Measurements from ENCODE around the gene CHCHD1. TPM values are rescaled to one million over a fixed set of nuclear protein-coding genes. Genes with fewer than 3 reads are reported as not detected.
A peak's percentile ranks its signal among the peaks of the same experiment; 100 is the strongest.

The CHCHD1 gene
- total RNA-seq, 1 donor from 2014 or later = 25.3 TPM

DNA sequence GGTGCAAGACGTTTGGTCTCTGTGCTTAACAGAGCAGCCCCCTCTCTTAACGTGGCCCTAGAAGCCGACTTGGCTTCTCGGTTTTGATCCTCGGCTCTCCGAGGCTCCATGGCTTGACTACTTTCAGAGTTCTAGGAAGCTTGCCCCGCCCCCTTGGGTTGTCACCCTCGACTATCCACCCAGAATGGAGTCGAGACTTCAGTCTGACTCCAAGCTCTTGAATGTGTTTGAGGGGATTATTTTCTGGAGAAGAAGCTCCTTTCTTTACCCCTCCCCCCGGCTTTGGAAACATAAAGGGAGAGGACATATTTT lies 37.2 kb upstream of the CHCHD1 start:
- Histone ChIP-seq H3K9me3 (ENCODE audit: insufficient read depth, low read depth, low read length) (no peaks in the 10 kb centered on the region), H3K4me2 (ENCODE audit: low read length) (peak overlapping the region; percentile 84), H3K27me3 (ENCODE audit: insufficient read depth, low read length) (no peaks in the 10 kb centered on the region), H3K4me3 (ENCODE audit: insufficient read depth, low read depth, low read length) (peak overlapping the region; percentile 87), H4K20me1 (ENCODE audit: insufficient read depth, low read length) (peaks cover 8% of the 10 kb centered on the region), H3K4me1 (ENCODE audit: insufficient read depth, low read length) (peaks cover 21% of the 10 kb centered on the region), H2AFZ (ENCODE audit: low read depth, low read length) (peak overlapping the region; percentile 62), H3K36me3 (ENCODE audit: insufficient read depth, low read length) (peaks cover 11% of the 10 kb centered on the region), H3K27ac (ENCODE audit: low read depth, low read length) (peak overlapping the region; percentile 98), H3K9ac (ENCODE audit: low read length) (peak overlapping the region; percentile 94), H3K79me2 (ENCODE audit: insufficient read depth, low read length) (peaks cover 69% of the 10 kb centered on the region)
- FAIRE-seq (no peak), DNase-seq (ENCODE audit: low read depth) (peak; percentile 44)
- Mint-ChIP-seq H3K4me3 (ENCODE audit: unreplicated experiment) (peak overlapping the region; percentile 98), H3K27ac (ENCODE audit: unreplicated experiment) (peak overlapping the region; percentile 99), H3K36me3 (ENCODE audit: low read depth, unreplicated experiment) (peaks cover 9% of the 10 kb centered on the region), H3K27me3 (ENCODE audit: low read depth, unreplicated experiment) (no peaks in the 10 kb centered on the region), H3K4me1 (ENCODE audit: low read depth, unreplicated experiment) (peaks cover 24% of the 10 kb centered on the region), H3K9me3 (ENCODE audit: unreplicated experiment) (no peaks in the 10 kb centered on the region)
- TF ChIP-seq EZH2 (IDR thresholded peaks at IDR 0.05; ENCODE audit: insufficient read depth, low read length) = no peak
- TF ChIP-seq, protein P1, sequence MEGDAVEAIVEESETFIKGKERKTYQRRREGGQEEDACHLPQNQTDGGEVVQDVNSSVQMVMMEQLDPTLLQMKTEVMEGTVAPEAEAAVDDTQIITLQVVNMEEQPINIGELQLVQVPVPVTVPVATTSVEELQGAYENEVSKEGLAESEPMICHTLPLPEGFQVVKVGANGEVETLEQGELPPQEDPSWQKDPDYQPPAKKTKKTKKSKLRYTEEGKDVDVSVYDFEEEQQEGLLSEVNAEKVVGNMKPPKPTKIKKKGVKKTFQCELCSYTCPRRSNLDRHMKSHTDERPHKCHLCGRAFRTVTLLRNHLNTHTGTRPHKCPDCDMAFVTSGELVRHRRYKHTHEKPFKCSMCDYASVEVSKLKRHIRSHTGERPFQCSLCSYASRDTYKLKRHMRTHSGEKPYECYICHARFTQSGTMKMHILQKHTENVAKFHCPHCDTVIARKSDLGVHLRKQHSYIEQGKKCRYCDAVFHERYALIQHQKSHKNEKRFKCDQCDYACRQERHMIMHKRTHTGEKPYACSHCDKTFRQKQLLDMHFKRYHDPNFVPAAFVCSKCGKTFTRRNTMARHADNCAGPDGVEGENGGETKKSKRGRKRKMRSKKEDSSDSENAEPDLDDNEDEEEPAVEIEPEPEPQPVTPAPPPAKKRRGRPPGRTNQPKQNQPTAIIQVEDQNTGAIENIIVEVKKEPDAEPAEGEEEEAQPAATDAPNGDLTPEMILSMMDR (IDR thresholded peaks at IDR 0.05; ENCODE audit: insufficient read depth, low read depth, low read length) = no peak

DNA sequence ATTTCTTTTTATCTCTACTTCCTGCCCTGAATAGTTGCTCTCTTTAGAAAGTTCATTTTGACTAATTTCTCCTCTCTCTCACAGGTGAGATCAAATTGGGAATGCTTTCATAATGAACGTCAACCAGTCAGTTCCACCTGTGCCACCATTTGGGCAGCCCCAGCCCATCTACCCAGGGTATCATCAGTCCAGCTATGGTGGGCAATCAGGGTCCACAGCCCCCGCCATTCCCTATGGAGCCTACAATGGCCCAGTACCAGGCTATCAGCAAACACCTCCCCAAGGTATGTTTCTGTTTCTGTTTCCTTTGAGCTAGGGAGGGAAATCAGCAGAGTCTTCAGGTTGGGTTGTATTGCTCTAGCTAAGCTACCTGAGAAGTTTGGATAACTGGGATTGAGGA lies 35.1 kb upstream of the CHCHD1 start:
- peak overlapping the region; percentile 53 for H3K4me2 ChIP-seq (ENCODE audit: low read length)
- peaks cover 18% of the 10 kb centered on the region for H3K4me1 ChIP-seq (ENCODE audit: insufficient read depth, low read length)
- H3K4me1 Mint-ChIP-seq (ENCODE audit: low read depth, unreplicated experiment) = peaks cover 30% of the 10 kb centered on the region
- H3K9me3 Mint-ChIP-seq (ENCODE audit: unreplicated experiment) = no peaks in the 10 kb centered on the region
- H3K79me2 ChIP-seq (ENCODE audit: insufficient read depth, low read length) = peaks cover 86% of the 10 kb centered on the region
- no peaks in the 10 kb centered on the region for H3K27me3 ChIP-seq (ENCODE audit: insufficient read depth, low read length)
- H3K27ac Mint-ChIP-seq (ENCODE audit: unreplicated experiment) = no peak overlapping the region
- DNase-seq (ENCODE audit: low read depth) (no peak), FAIRE-seq (no peak)
- no peak overlapping the region for H3K27ac ChIP-seq (ENCODE audit: low read depth, low read length)
- H3K4me3 ChIP-seq (ENCODE audit: insufficient read depth, low read depth, low read length) = no peak overlapping the region
- H3K9ac ChIP-seq (ENCODE audit: low read length) = no peak overlapping the region
- H3K27me3 Mint-ChIP-seq (ENCODE audit: low read depth, unreplicated experiment) = no peaks in the 10 kb centered on the region
- peaks cover 27% of the 10 kb centered on the region for H3K36me3 ChIP-seq (ENCODE audit: insufficient read depth, low read length)
- TF ChIP-seq, protein P1 (IDR thresholded peaks at IDR 0.05; ENCODE audit: insufficient read depth, low read depth, low read length) = no peak
- no peak for TF ChIP-seq EZH2 (IDR thresholded peaks at IDR 0.05; ENCODE audit: insufficient read depth, low read length)
- H2AFZ ChIP-seq (ENCODE audit: low read depth, low read length) = no peak overlapping the region
- H4K20me1 ChIP-seq (ENCODE audit: insufficient read depth, low read length) = peaks cover 27% of the 10 kb centered on the region
- H3K9me3 ChIP-seq (ENCODE audit: insufficient read depth, low read depth, low read length) = no peaks in the 10 kb centered on the region
- peak overlapping the region; percentile 60 for H3K4me3 Mint-ChIP-seq (ENCODE audit: unreplicated experiment)
- H3K36me3 Mint-ChIP-seq (ENCODE audit: low read depth, unreplicated experiment) = peaks cover 19% of the 10 kb centered on the region

DNA sequence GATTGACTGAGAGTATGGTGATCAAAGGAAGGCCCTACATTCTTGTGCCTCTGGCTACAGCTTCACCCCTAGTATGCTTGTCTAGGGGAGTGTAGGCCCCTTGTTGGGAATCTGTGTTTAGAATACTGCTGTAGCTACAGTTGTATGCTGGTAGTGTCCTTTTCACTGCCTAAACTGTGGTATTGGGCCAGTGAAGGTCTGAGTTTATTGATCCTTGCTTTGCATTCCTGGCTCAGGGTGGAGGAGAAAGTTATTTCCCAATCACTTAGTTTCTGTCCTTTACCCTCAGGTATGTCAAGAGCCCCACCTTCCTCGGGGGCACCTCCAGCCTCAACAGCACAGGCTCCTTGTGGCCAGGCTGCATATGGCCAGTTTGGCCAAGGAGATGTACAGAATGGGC lies 31.0 kb upstream of the CHCHD1 start:
- no peak for TF ChIP-seq EZH2 (IDR thresholded peaks at IDR 0.05; ENCODE audit: insufficient read depth, low read length)
- TF ChIP-seq, protein P1 (IDR thresholded peaks at IDR 0.05; ENCODE audit: insufficient read depth, low read depth, low read length) = no peak
- DNase-seq (ENCODE audit: low read depth) (no peak), FAIRE-seq (no peak)
- no peak overlapping the region for H3K9ac ChIP-seq (ENCODE audit: low read length)
- Mint-ChIP-seq H3K4me1 (ENCODE audit: low read depth, unreplicated experiment) (peaks cover 22% of the 10 kb centered on the region), H3K4me3 (ENCODE audit: unreplicated experiment) (no peak overlapping the region), H3K9me3 (ENCODE audit: unreplicated experiment) (no peaks in the 10 kb centered on the region), H3K36me3 (ENCODE audit: low read depth, unreplicated experiment) (peaks cover 31% of the 10 kb centered on the region), H3K27ac (ENCODE audit: unreplicated experiment) (no peak overlapping the region), H3K27me3 (ENCODE audit: low read depth, unreplicated experiment) (no peaks in the 10 kb centered on the region)
- no peak overlapping the region for H3K27ac ChIP-seq (ENCODE audit: low read depth, low read length)
- H4K20me1 ChIP-seq (ENCODE audit: insufficient read depth, low read length) = peaks cover 40% of the 10 kb centered on the region
- H3K4me2 ChIP-seq (ENCODE audit: low read length) = no peak overlapping the region
- H3K9me3 ChIP-seq (ENCODE audit: insufficient read depth, low read depth, low read length) = no peaks in the 10 kb centered on the region
- peaks cover 62% of the 10 kb centered on the region for H3K79me2 ChIP-seq (ENCODE audit: insufficient read depth, low read length)
- no peak overlapping the region for H3K4me3 ChIP-seq (ENCODE audit: insufficient read depth, low read depth, low read length)
- no peaks in the 10 kb centered on the region for H3K27me3 ChIP-seq (ENCODE audit: insufficient read depth, low read length)
- no peaks in the 10 kb centered on the region for H3K4me1 ChIP-seq (ENCODE audit: insufficient read depth, low read length)
- H3K36me3 ChIP-seq (ENCODE audit: insufficient read depth, low read length) = peaks cover 51% of the 10 kb centered on the region
- H2AFZ ChIP-seq (ENCODE audit: low read depth, low read length) = no peak overlapping the region
